Naive B cell (primary cell): ENCODE data around the gene KRTAP12-3. TPM values are rescaled to one million over a fixed set of nuclear protein-coding genes. Genes with fewer than 3 reads are reported as not detected.
"Not testable (repeated sequence)": the region's sequence is repeated elsewhere in the genome, so short reads cannot be mapped to it uniquely, and the experiment has no call there.

ENCODE experiments used
- ATAC-seq, 2 donors: fragments of 150-1000 bp; cut with Tn5 transposase; 2 replicates each; pipeline ENCODE4 v1.10.0; 2021; ENCODE audit warnings: low read depth in 2 of 2, mild to moderate bottlenecking in 2 of 2, moderate library complexity in 2 of 2
- DNase-seq: peaks from one replicate; pipeline ENCODE4 v3.0.0; 2022
- H3K27ac Mint-ChIP-seq, 6 donors: one replicate each; pipeline ENCODE4 v1.8.0; 2020 to 2022; ENCODE audit warnings: mild to moderate bottlenecking in 6 of 6, mixed read lengths in 6 of 6, moderate library complexity in 5 of 6, inconsistent platforms in 2 of 6
- H3K27me3 Mint-ChIP-seq, 3 donors: one replicate each; pipeline ENCODE4 v1.8.0; 2021 to 2022; ENCODE audit warnings: mixed read lengths in 3 of 3, mild to moderate bottlenecking in 1 of 3
- H3K36me3 Mint-ChIP-seq, 2 donors: one replicate each; pipeline ENCODE4 v1.8.0; 2020 to 2022; ENCODE audit warnings: mixed read lengths in 2 of 2, inconsistent platforms in 1 of 2, mild to moderate bottlenecking in 1 of 2
- H3K4me1 Mint-ChIP-seq, 3 donors: one replicate each; pipeline ENCODE4 v1.8.0; 2020 to 2022; ENCODE audit warnings: mixed read lengths in 3 of 3, inconsistent platforms in 1 of 3, mild to moderate bottlenecking in 1 of 3, moderate library complexity in 1 of 3
- H3K4me3 Mint-ChIP-seq, 8 donors: one replicate each; pipeline ENCODE4 v1.8.0; 2020 to 2022; ENCODE audit warnings: mild to moderate bottlenecking in 8 of 8, mixed read lengths in 8 of 8, moderate library complexity in 8 of 8, inconsistent platforms in 2 of 8
- H3K9me3 Mint-ChIP-seq, 7 donors: one replicate each; pipeline ENCODE4 v1.8.0; 2020 to 2022; ENCODE audit warnings: mixed read lengths in 7 of 7, mild to moderate bottlenecking in 5 of 7, inconsistent platforms in 2 of 7, moderate library complexity in 1 of 7
- polyA plus RNA-seq, 6 donors: library from polyadenylated mRNA; unstranded; fragments of 300-500 nt; fragmentation: Illumina TruSeq; gene quantifications; one replicate each; pipeline ENCODE4 v1.2.3, GENCODE V29; 2021; ENCODE audit warnings: low read depth in 6 of 6

KRTAP12-3 gene
- polyA plus RNA-seq, 6 donors from 2014 or later = not detected

DNA sequence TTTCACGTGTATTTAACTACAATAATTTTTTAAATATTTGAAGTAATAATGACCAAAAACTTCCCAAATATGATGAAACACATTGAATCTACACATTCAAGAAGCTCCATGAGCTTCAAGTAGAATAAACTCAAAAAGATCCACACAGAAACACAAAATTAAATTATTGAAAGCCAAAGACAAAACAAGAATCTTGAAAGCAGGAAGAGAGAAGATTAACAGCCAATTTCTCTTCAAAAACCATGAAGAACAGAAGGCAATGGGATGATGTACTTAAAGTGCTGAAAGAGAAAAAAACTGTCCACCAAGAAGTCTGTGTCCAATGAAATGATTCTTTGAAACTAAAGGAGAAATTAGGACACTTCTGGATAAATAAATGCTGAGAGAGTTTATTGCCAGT, 25.7 kb upstream of the KRTAP12-3 start:
- H3K9me3 Mint-ChIP-seq = peaks cover 22 to 49% (median 36%) of the 10 kb centered on the region in 7 donors
- peaks cover 26 to 37% of the 10 kb centered on the region in 2 donors for H3K36me3 Mint-ChIP-seq
- no peak overlapping the region for H3K4me3 Mint-ChIP-seq

GRCh38 chr21:44636209-44637017, 21.3 kb upstream of the KRTAP12-3 start:
- Mint-ChIP-seq H3K36me3 (peaks cover 23 to 26% of the 10 kb centered on the region in 2 donors), H3K27me3 (peaks cover 31 to 54% (median 49%) of the 10 kb centered on the region in 3 donors), H3K27ac (no peak overlapping the region), H3K4me1 (no peaks in the 10 kb centered on the region), H3K4me3 (no peak overlapping the region), H3K9me3 (peaks cover 15 to 51% (median 30%) of the 10 kb centered on the region in 7 donors)
- ATAC-seq (no peak), DNase-seq (no peak)

More for the DNA sequence above, 25.7 kb upstream of the KRTAP12-3 start:
- Mint-ChIP-seq H3K27ac (no peak overlapping the region), H3K27me3 (peaks cover 18 to 27% (median 22%) of the 10 kb centered on the region in 3 donors), H3K4me1 (peaks cover 10 to 16% (median 15%) of the 10 kb centered on the region in 3 donors)
- ATAC-seq (no peak), DNase-seq (no peak)

- H3K4me1 Mint-ChIP-seq = no peaks in the 10 kb centered on the region
Measured at GRCh38 chr21:44637018-44637850, 20.5 kb upstream of the KRTAP12-3 start, which contains the start of gene KRTAP10-10. TSS of gene KRTAP10-10 (plus strand) at chr21:44637356. CDS start at chr21:44637418, 62 bp downstream.

GRCh38 chr21:44637851-44638348, 19.8 kb upstream of the KRTAP12-3 start:
- not testable (repeated sequence) for H3K4me1 Mint-ChIP-seq, ATAC-seq, H3K4me3 Mint-ChIP-seq, DNase-seq
- H3K27ac Mint-ChIP-seq = peak overlapping the region in 1 of 6 donors; percentile 96
- peaks cover 34 to 62% (median 54%) of the 10 kb centered on the region in 3 donors for H3K27me3 Mint-ChIP-seq
- peaks cover 15 to 51% (median 24%) of the 10 kb centered on the region in 7 donors for H3K9me3 Mint-ChIP-seq
- H3K36me3 Mint-ChIP-seq = peaks cover 14 to 30% of the 10 kb centered on the region in 2 donors

More at GRCh38 chr21:44637018-44637850, 20.5 kb upstream of the KRTAP12-3 start, which contains the start of gene KRTAP10-10:
- Mint-ChIP-seq H3K27me3 (peaks cover 34 to 60% (median 54%) of the 10 kb centered on the region in 3 donors), H3K9me3 (peaks cover 13 to 51% (median 26%) of the 10 kb centered on the region in 7 donors), H3K36me3 (peaks cover 15 to 24% of the 10 kb centered on the region in 2 donors), H3K27ac (peak within 1 kb of the TSS in 1 of 6 donors; percentile 96), H3K4me3 (no peak within 1 kb of the TSS)
- DNase-seq (no peak), ATAC-seq (no peak)

DNA sequence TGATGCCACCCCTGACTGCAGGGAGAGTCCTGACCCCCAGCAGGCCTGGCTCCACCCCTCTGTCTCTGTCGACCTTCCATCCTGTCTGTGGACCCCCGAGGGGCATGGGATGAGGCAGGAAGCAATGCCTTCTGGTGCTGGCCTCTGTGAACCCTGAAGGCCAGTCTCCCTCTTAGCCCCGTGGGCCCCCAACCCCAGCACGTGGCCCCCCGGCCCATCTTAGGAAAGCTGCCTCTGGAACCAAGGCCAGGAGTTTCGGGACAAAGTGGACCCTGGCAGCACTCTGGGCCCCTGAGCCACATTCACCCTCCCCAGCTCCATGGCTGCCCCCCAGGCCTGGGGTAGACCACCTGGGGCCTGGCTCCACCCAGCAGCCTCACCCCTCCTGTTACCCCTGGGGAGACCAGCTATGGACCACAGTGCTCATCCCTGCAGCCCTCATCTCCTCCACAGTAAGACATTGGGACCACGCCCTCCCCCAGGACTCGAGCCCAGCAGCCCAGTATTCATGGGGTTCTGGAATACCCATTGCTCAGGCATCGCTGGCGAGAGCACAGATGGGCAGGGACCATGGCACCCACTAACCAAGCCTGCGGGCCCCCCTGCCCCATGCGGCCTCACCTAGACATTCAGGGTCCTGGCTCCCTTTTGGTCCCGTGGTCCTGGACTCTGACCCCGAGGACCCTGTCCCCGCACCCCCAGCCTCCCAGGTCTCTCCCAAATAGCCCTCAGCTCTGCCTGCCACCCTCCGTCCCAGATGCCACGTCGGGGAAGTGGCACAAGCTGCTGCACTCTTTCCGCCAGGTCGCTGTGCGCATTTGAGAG, 19.0 kb upstream of the KRTAP12-3 start:
- H3K27me3 Mint-ChIP-seq = peaks cover 36 to 62% (median 54%) of the 10 kb centered on the region in 3 donors
- ATAC-seq, H3K4me3 Mint-ChIP-seq, H3K4me1 Mint-ChIP-seq, DNase-seq, H3K27ac Mint-ChIP-seq: not testable (repeated sequence)
- H3K36me3 Mint-ChIP-seq = peaks cover 6 to 38% of the 10 kb centered on the region in 2 donors
- H3K9me3 Mint-ChIP-seq = peaks cover 16 to 51% (median 27%) of the 10 kb centered on the region in 7 donors

- H3K4me1 Mint-ChIP-seq = no peaks in the 10 kb centered on the region
- DNase-seq (no peak), ATAC-seq (no peak)
- H3K36me3 Mint-ChIP-seq = peaks cover 6 to 36% of the 10 kb centered on the region in 2 donors
- peaks cover 40 to 58% (median 49%) of the 10 kb centered on the region in 3 donors for H3K27me3 Mint-ChIP-seq
- peaks cover 16 to 51% (median 33%) of the 10 kb centered on the region in 7 donors for H3K9me3 Mint-ChIP-seq
- no peak overlapping the region for H3K4me3 Mint-ChIP-seq
- no peak overlapping the region for H3K27ac Mint-ChIP-seq
Measured at GRCh38 chr21:44639331-44639655, 18.4 kb upstream of the KRTAP12-3 start.

GRCh38 chr21:44640761-44641160, 17.0 kb upstream of the KRTAP12-3 start:
- Mint-ChIP-seq H3K27me3 (peaks cover 31 to 52% (median 45%) of the 10 kb centered on the region in 3 donors), H3K9me3 (peaks cover 23 to 60% (median 44%) of the 10 kb centered on the region in 7 donors), H3K4me1 (no peaks in the 10 kb centered on the region), H3K36me3 (peaks cover 14 to 37% of the 10 kb centered on the region in 2 donors), H3K4me3 (no peak overlapping the region), H3K27ac (no peak overlapping the region)
- DNase-seq (no peak), ATAC-seq (no peak)

- H3K27me3 Mint-ChIP-seq = peaks cover 22 to 46% (median 41%) of the 10 kb centered on the region in 3 donors
- H3K4me1 Mint-ChIP-seq = no peaks in the 10 kb centered on the region
- no peak overlapping the region for H3K27ac Mint-ChIP-seq
- peaks cover 24 to 63% (median 49%) of the 10 kb centered on the region in 7 donors for H3K9me3 Mint-ChIP-seq
- ATAC-seq (no peak), DNase-seq (no peak)
- H3K36me3 Mint-ChIP-seq = peaks cover 14 to 37% of the 10 kb centered on the region in 2 donors
- H3K4me3 Mint-ChIP-seq = peak overlapping the region in 1 of 8 donors; percentile 57
Measured at GRCh38 chr21:44643741-44644310, 13.9 kb upstream of the KRTAP12-3 start.

GRCh38 chr21:44644878-44645277, 12.9 kb upstream of the KRTAP12-3 start:
- Mint-ChIP-seq H3K9me3 (peaks cover 24 to 60% (median 49%) of the 10 kb centered on the region in 7 donors), H3K27me3 (peaks cover 21 to 37% (median 33%) of the 10 kb centered on the region in 3 donors), H3K4me3 (no peak overlapping the region), H3K36me3 (peaks cover 14 to 37% of the 10 kb centered on the region in 2 donors), H3K27ac (no peak overlapping the region), H3K4me1 (no peaks in the 10 kb centered on the region)
- DNase-seq = no peak
- ATAC-seq = no peak

DNA sequence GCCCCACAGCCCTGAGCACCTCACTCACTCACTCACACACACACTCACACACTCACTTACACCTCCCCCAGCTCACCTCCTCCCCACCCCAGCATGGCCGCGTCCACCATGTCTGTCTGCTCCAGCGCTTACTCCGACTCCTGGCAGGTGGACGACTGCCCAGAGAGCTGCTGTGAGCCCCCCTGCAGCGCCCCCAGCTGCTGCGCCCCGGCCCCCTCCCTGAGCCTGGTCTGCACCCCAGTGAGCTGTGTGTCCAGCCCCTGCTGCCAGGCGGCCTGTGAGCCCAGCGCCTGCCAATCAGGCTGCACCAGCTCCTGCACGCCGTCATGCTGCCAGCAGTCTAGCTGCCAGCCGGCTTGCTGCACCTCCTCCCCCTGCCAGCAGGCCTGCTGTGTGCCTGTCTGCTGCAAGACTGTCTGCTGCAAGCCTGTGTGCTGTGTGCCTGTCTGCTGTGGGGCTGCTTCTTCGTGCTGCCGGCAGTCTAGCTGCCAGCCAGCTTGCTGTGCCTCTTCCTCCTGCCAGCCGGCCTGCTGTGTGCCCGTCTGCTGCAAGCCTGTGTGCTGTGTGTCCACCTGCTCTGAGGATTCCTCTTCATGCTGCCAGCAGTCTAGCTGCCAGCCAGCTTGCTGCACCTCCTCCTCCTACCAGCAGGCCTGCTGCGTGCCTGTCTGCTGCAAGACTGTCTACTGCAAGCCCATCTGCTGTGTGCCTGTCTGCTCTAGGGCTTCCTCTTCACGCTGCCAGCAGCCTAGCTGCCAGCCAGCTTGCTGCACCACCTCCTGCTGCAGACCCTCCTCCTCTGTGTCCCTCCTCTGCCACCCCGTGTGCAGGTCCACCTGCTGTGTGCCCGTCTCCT, 11.1 kb upstream of the KRTAP12-3 start, which contains the start of gene KRTAP10-11:
Gene KRTAP10-11, plus strand, starts transcription at position 49 of the 856 bp plus-strand sequence. Its CDS starts 45 bp downstream, at position 94.
- H3K4me3 Mint-ChIP-seq, H3K27ac Mint-ChIP-seq, DNase-seq, H3K4me1 Mint-ChIP-seq, ATAC-seq: not testable (repeated sequence)
- peaks cover 9 to 27% of the 10 kb centered on the region in 2 donors for H3K36me3 Mint-ChIP-seq
- peaks cover 17 to 44% (median 36%) of the 10 kb centered on the region in 7 donors for H3K9me3 Mint-ChIP-seq
- peaks cover 7 to 23% (median 15%) of the 10 kb centered on the region in 3 donors for H3K27me3 Mint-ChIP-seq

DNA sequence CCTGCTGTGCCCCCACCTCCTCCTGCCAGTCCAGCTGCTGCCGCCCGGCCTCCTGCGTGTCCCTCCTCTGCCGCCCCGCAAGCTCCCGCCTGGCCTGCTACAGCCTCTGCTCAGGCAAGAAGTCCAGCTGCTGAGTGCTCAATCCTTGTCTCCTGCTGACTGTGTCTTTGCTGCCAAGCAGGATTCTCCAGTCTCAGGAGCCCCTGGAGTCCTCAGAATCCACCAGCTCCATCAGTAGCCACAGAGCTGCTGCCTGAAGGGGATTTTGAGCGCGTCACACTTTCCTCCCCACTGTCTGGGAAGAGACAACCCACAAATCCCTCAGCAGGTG, 10.5 kb upstream of the KRTAP12-3 start:
- Mint-ChIP-seq H3K27me3 (peaks cover 7 to 20% (median 12%) of the 10 kb centered on the region in 3 donors), H3K9me3 (peaks cover 15 to 41% (median 34%) of the 10 kb centered on the region in 7 donors), H3K27ac (no peak overlapping the region), H3K4me3 (no peak overlapping the region), H3K4me1 (no peaks in the 10 kb centered on the region), H3K36me3 (peaks cover 9 to 23% of the 10 kb centered on the region in 2 donors)
- ATAC-seq = no peak
- no peak for DNase-seq
